Testis (tissue), 3 donors: Measurements from ENCODE around the gene SLC25A44. TPM values are rescaled to one million over a fixed set of nuclear protein-coding genes. Genes with fewer than 3 reads are reported as not detected.

Experiments used
- DNase-seq: peaks from one replicate; pipeline ENCODE4 v3.0.0-alpha.2; 2019
- H3K27ac ChIP-seq, 2 donors: fragments of 200-600 bp; sonication (generic); one replicate each; pipeline ENCODE4 v1.5.1; 2019
- H3K27me3 ChIP-seq: fragments of 200-600 bp; sonication (generic); one replicate; pipeline ENCODE4 v1.5.1; 2019
- H3K36me3 ChIP-seq: fragments of 200-600 bp; sonication (generic); one replicate; pipeline ENCODE4 v1.5.1; 2017; ENCODE audit warnings: low read depth; ENCODE audit errors: missing control alignments
- H3K4me1 ChIP-seq: fragments of 200-600 bp; sonication (generic); one replicate; pipeline ENCODE4 v1.5.1; 2019
- H3K4me3 ChIP-seq, 2 donors: fragments of 200-600 bp; sonication (generic); one replicate each; pipeline ENCODE4 v1.5.1; 2017 to 2019
- H3K9me3 ChIP-seq: fragments of 200-600 bp; sonication (generic); one replicate; pipeline ENCODE4 v1.5.1; 2017
- CTCF ChIP-seq, 3 experiments: fragments of 450-650 bp in 2 of 3; fragments of 200-600 bp in 1 of 3; sonication (generic) in 1 of 3; IDR thresholded peaks; one replicate each; pipeline ENCODE4 v1.5.1; 2016 to 2019; ENCODE audit warnings: antibody characterized with exemption in 3 of 3, mild to moderate bottlenecking in 2 of 3, moderate library complexity in 1 of 3
- POLR2A ChIP-seq: fragments of 450-650 bp; IDR thresholded peaks from one replicate; pipeline ENCODE4 v1.6.1; 2017; ENCODE audit warnings: antibody characterized with exemption, mild to moderate bottlenecking, moderate library complexity
- WGBS, 2 donors: methylation state at CpG; one replicate each; pipeline ENCODE4 v1.1.5; 2018; 5-methylcytosine and 5-hydroxymethylcytosine counted together
- intact Hi-C: fragments of 100-400 bp; cut with DNase I; formaldehyde crosslinking; loops from one replicate; pipeline ENCODE4 v1.15.1; 2023; ENCODE audit warnings: low total_unique reads
- polyA plus RNA-seq: library from polyadenylated mRNA; stranded (reverse); fragments of 350-450 nt; fragmentation: Illumina TruSeq; extraction: RNeasy Lipid Tissue Mini Kit (QIAGEN cat#74804); gene quantifications from one replicate; pipeline ENCODE4 v1.2.3, GENCODE V29; 2014; ENCODE audit warnings: low read depth, low replicate concordance; ENCODE audit not compliant: insufficient read depth
- total RNA-seq, 2 donors: library from RNA; depleted of rRNA; stranded (reverse); fragments of >200 nt; gene quantifications; one replicate each; pipeline ENCODE4 v1.2.3, GENCODE V29; 2016

The SLC25A44 gene
- total and polyA plus RNA-seq, 3 donors from 2014 or later = 32.4 to 34.2 (median 32.8) TPM

DNA sequence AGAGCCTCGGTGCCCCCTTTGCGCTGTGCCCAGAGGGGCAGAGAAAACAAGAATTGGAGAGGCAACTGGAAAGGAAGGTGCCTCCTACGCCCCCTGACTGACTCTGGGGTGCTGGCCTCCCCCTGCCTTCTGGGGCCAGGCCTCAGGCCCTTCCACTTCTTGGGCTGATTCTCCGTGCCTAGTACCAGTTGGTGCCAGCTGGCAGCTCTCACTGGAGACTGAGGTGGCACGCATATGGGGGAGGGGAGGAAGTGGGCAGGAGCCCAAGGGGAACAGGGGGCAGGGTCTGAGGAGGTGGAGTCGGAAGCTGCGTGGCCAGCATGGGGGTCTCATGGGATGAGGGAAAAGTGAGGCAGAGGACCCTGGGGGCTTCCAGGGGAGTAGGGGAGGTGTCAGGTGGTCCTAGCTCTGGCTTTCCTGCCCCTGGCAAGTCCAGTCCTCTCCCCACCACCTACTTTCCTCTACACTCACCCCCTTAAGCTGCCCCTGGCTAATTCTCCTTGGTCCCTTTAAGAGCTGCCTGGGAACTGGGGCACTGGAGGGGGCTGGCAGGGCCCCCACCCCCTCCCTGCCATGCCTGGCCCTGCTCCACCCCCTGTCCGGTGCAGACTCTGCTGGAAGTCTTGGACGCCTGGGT lies 47.0 kb upstream of the SLC25A44 start:
- TF ChIP-seq POLR2A (no peak), CTCF (IDR thresholded peaks at IDR 0.05) (no peak)
- Histone ChIP-seq H3K27ac (no peak overlapping the region), H3K4me1 (peaks cover 8% of the 10 kb centered on the region), H3K27me3 (no peaks in the 10 kb centered on the region), H3K4me3 (no peak overlapping the region), H3K9me3 (no peaks in the 10 kb centered on the region), H3K36me3 (no peaks in the 10 kb centered on the region)
- 37 to 63% methylated on average over 7 to 9 of the region's 9 CpGs for WGBS, 2 donors
- no peak for DNase-seq
- intact Hi-C loops = no loop called here

DNA sequence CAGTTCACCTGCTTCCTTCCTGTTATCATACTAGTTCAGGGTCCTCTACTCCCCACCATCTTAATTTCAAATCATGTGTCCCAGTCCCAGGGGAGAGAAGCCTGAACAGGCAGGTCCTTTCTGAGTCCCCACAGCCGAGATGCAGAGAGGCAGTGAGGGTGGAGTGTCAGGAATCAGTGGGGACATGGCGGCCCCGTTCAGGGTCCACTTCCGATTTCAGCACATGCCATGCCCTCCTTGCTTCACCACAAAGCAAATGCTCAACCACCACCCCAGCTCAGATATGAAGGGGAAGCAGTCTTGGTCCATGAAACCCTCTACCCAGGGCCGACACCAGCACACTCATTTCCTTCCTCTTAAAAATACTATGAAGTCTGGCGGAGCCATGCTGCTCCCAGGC lies 45.7 kb upstream of the SLC25A44 start:
- TF ChIP-seq CTCF (IDR thresholded peaks at IDR 0.05) (no peak), POLR2A (no peak)
- Histone ChIP-seq H3K36me3 (no peaks in the 10 kb centered on the region), H3K9me3 (no peaks in the 10 kb centered on the region), H3K27me3 (no peaks in the 10 kb centered on the region), H3K4me3 (no peak overlapping the region), H3K4me1 (peaks cover 8% of the 10 kb centered on the region), H3K27ac (no peak overlapping the region)
- intact Hi-C loops = no loop called here
- DNase-seq = no peak
- 69 to 75% methylated on average over 6 of the region's 6 CpGs for WGBS, 2 donors

DNA sequence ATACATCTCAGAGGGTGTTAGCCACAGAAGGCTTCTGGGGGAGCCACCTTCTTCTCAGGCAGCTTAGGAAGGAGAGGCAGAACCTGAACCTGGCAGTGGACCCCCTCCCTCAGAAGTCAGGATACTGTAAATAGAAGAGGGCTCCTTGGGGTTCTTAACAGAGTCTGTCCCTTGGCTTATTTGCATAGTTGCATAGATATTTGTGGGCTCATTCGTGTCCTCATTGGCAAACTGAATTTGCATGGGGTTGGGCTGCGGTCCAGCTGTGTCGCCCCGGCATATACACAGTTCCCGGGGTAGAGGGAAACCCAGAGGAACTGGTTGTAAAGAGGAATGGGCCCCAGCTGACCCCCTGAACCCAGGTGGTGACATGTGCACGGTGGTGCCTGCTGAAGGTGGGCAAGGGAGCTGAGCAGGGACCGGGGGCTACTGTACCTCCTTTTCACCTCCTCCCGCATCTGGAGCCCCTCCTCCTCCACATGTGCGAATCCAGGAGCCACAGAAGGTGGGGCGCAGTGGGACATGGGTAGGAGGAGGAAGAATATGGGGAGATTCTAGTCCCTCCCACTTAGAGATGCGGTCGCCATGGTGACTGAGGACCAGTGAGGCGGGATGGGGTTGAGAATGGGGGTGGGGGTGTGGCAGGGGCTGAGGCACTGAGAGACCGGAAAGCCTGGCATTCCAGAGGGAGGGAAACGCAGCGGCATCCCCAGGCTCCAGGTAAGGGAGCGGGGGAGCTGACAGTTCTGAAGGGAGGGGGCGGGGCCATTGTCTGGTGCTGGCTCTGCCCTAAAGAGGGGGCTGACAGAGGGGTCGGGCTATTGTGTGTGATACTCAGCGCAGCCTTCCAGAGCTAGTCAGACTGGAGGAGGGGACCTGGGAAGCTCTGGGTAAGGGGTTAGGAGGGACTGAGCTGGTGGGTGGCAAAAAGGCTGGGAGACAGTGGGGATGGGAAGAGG lies 44.3 kb upstream of the SLC25A44 start:
- WGBS, 2 donors = 32 to 41% methylated on average over 18 to 20 of the region's 20 CpGs
- no peak for DNase-seq
- TF ChIP-seq CTCF (IDR thresholded peaks at IDR 0.05) = no peak
- no peak for TF ChIP-seq POLR2A
- intact Hi-C loops = no loop called here
- no peaks in the 10 kb centered on the region for H3K27me3 ChIP-seq
- no peaks in the 10 kb centered on the region for H3K36me3 ChIP-seq
- peaks cover 8% of the 10 kb centered on the region for H3K4me1 ChIP-seq
- no peak overlapping the region for H3K27ac ChIP-seq
- no peaks in the 10 kb centered on the region for H3K9me3 ChIP-seq
- H3K4me3 ChIP-seq = no peak overlapping the region

DNA sequence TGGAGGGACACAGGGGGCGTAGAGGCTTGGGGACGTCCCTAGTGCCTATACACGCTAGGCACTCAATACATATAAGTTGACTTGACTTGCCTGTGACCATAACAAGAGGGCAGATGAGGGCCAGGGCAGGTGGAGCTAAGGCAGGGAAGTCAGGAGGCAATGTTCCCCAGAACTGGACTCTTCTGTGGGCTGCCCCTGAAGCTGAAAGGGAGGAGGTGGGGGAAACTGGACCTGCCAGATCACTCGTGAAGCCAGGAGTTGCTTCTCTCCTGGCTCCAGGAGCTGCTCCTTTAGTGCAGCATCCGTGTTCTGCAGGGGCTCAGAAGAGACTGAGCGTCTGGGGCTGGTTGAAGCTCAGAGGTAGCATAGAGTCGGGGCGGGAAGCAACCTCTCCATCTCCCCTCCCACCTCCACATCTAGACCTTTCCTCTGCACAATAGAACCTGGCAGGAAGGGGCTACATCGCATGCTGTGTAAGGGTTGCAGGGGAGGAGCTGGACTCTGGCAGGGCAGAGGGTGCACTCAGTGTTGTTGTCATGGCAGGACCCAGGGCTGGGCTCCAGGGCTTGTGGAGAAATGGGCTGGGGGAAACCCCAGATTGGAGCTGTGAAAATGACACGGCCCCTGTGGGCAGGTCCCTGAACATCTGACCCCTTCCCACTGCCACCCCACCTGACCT lies 43.4 kb upstream of the SLC25A44 start:
- Histone ChIP-seq H3K36me3 (no peaks in the 10 kb centered on the region), H3K4me3 (no peak overlapping the region), H3K27ac (no peak overlapping the region), H3K27me3 (no peaks in the 10 kb centered on the region), H3K9me3 (no peaks in the 10 kb centered on the region), H3K4me1 (peaks cover 8% of the 10 kb centered on the region)
- TF ChIP-seq POLR2A (no peak), CTCF (IDR thresholded peaks at IDR 0.05) (no peak)
- intact Hi-C loops = no loop called here
- no peak for DNase-seq
- 57 to 58% methylated on average over 8 to 10 of the region's 10 CpGs for WGBS, 2 donors
